HEK293 (cell line): ENCODE results near the gene CTBP2.

Experiments used
- HOXA7 ChIP-seq: sonication (generic); formaldehyde crosslinking; IDR thresholded peaks from 2 replicates; pipeline ENCODE4 v1.8.1; 2022; ENCODE audit warnings: missing genetic modification reagents, borderline replicate concordance
- ZNF174 ChIP-seq: fragments of 450-650 bp; formaldehyde crosslinking; IDR thresholded peaks from 2 replicates; pipeline ENCODE4 v1.5.0; 2017; ENCODE audit warnings: missing biosample characterization, mild to moderate bottlenecking, missing genetic modification characterization
- ZNF18 ChIP-seq: fragments of 450-650 bp; formaldehyde crosslinking; IDR thresholded peaks from 2 replicates; pipeline ENCODE4 v1.5.1; 2016; ENCODE audit warnings: missing biosample characterization, missing genetic modification characterization
- ZNF704 ChIP-seq: fragments of 450-650 bp; formaldehyde crosslinking; IDR thresholded peaks from 2 replicates; pipeline ENCODE4 v1.5.1; 2016; ENCODE audit warnings: missing biosample characterization, missing genetic modification characterization
- ZSCAN30 ChIP-seq: fragments of 450-650 bp; IDR thresholded peaks from 2 replicates; pipeline ENCODE4 v1.5.1; 2018; ENCODE audit warnings: missing biosample characterization, mild to moderate bottlenecking, missing genetic modification characterization, moderate library complexity
- TF ChIP-seq, protein P1 (sequence below): fragments of 450-650 bp; formaldehyde crosslinking; IDR thresholded peaks from 2 replicates; pipeline ENCODE4 v1.5.1; 2016; ENCODE audit warnings: missing biosample characterization, missing genetic modification characterization
- TF ChIP-seq, protein P2 (sequence below): fragments of 450-650 bp; formaldehyde crosslinking; IDR thresholded peaks from 2 replicates; pipeline ENCODE4 v1.5.1; 2017; ENCODE audit warnings: missing biosample characterization, missing genetic modification characterization

DNA sequence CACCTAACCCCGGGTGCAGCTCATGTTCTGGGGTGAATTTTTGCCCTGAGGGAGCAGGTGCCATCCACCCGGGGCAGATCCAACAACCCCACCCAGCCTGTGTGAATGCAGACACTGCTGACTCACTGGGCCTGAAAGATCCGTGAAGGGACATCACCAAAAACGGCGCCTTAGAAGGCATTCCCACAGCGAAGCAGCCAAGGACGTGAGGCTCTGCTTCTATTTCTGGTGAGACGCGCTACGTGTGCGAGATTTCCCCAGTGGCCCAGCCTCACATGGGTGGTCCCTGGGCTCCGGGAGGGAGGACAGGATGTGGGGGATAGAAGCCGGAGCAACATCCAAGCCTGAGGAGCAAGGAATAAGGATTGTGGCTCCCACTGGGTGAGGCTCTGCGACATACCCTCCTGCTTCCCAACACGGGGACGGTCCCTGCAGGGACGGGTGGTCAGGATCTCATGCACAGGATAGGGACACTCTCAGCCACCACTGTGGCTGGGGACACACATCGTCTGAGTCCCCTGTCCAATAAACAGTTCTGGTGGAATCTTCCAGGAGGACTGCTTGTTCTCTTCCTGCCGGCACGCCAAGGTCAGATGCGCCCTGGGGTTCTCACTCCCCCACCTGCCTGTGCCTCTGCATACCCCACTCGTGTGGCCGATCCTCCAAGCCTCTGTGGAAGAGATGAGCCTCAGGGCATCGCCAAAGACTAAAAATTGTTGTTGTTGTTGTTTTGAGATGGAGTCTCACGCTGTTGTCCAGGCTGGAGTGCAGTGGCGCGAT lies 148.2 kb downstream of the CTBP2 start:
- TF ChIP-seq ZNF174 (tag by site-specific recombination) (no peak), ZNF18 (tag by site-specific recombination) (no peak), ZNF704 (tag by site-specific recombination) (no peak), ZSCAN30 (tag by site-specific recombination) (no peak), HOXA7 (no peak)
- TF ChIP-seq, protein P1, sequence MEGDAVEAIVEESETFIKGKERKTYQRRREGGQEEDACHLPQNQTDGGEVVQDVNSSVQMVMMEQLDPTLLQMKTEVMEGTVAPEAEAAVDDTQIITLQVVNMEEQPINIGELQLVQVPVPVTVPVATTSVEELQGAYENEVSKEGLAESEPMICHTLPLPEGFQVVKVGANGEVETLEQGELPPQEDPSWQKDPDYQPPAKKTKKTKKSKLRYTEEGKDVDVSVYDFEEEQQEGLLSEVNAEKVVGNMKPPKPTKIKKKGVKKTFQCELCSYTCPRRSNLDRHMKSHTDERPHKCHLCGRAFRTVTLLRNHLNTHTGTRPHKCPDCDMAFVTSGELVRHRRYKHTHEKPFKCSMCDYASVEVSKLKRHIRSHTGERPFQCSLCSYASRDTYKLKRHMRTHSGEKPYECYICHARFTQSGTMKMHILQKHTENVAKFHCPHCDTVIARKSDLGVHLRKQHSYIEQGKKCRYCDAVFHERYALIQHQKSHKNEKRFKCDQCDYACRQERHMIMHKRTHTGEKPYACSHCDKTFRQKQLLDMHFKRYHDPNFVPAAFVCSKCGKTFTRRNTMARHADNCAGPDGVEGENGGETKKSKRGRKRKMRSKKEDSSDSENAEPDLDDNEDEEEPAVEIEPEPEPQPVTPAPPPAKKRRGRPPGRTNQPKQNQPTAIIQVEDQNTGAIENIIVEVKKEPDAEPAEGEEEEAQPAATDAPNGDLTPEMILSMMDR (tag by site-specific recombination): no peak
- TF ChIP-seq, protein P2, sequence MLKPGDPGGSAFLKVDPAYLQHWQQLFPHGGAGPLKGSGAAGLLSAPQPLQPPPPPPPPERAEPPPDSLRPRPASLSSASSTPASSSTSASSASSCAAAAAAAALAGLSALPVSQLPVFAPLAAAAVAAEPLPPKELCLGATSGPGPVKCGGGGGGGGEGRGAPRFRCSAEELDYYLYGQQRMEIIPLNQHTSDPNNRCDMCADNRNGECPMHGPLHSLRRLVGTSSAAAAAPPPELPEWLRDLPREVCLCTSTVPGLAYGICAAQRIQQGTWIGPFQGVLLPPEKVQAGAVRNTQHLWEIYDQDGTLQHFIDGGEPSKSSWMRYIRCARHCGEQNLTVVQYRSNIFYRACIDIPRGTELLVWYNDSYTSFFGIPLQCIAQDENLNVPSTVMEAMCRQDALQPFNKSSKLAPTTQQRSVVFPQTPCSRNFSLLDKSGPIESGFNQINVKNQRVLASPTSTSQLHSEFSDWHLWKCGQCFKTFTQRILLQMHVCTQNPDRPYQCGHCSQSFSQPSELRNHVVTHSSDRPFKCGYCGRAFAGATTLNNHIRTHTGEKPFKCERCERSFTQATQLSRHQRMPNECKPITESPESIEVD: no peak
